Activated T-cell treated with anti-CD3 and anti-CD28 coated beads for 4 hours (primary cell): Measurements from ENCODE around the gene FANCC.

Experiments
- DNase-seq: peaks from one replicate; pipeline ENCODE4 v3.0.0-alpha.2; 2020

Gene FANCC

DNA sequence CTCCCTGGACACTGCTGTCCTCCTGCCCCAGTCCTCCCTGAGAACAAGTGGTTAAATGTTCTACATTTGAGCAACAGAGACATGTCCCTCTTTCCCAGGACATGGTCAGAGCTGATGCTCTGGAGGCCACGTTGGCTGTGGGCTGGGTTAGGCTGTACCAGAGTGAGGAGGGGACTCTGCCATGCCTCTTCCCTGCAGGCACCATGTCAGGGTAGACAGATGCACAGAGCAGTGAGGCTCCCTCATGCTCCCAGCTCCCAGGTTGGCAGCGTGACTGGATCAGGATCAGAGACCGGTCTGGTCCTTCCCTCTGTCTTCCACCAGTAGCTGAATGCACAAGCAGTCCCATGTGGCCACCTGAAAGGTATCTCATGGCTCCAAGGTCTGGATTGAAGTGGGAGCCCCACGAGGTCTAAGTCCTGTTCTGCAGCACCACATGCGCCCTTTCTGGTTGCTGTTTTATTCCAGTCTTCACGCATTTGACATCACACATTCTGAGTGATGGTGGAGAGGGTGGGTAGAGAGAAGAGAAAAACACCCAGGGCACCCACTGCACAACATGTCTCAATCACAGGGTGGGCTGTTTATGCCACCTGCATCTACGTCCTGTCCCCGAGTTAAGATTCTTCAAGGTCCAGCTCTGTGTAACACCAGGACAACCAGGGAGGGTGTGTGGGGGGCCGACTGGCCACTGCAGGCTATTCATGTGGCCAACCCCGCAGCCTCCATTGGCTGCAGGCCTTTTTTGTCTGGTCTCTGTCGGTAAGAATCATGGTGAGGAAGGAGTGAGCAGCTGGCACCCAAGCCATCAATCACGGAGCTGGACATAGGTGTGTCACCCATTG is 204.9 kb downstream of the FANCC start:
- no peak for DNase-seq

DNA sequence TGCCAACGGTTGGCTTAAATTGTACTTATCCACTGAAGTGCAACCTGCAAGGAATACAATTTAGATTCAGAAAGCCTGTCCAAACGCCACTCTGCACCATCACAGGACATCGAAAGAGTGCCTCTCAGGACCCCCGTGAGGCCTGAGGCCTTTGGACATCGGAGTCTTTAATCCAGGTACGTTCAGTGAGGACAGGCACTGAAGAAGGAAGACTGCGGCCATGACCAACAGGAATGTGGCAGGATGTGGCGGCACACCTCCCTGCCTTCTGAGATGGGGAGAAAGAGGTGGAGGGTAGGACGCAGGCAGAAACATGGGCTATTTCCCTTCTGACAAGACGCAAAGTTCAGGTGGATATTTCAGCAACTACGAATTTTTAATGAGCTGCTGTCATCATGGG is 205.8 kb downstream of the FANCC start:
- DNase-seq = no peak

DNA sequence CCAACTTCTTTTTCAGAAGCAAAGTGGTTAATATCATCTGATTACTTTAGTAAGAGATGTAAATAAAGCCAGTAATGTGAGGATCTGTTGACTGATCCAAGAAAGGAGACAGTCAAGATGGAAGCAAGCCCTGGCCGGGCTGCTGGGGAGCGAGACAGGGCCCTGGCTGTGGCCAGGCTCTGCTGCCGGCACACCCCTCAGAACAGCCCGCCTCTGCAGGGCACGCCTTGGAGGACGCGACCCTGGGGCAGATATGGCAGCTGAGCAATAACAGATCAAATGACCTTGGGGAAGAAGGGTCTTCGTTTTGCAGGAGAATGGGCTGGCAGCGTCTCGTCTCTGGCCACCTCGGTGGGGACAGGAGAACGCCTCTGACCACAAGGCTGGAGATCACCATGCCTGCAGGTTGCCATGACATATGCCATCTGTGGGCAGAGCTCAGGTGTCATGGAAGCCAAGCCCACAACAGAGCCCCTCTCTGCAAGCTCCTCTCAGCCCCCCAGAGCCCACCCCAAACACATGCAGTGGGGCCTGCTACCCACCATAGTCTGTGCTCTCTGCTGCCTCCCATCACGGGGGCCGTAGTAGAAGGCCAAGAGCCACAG is 206.5 kb downstream of the FANCC start:
- DNase-seq = no peak

DNA sequence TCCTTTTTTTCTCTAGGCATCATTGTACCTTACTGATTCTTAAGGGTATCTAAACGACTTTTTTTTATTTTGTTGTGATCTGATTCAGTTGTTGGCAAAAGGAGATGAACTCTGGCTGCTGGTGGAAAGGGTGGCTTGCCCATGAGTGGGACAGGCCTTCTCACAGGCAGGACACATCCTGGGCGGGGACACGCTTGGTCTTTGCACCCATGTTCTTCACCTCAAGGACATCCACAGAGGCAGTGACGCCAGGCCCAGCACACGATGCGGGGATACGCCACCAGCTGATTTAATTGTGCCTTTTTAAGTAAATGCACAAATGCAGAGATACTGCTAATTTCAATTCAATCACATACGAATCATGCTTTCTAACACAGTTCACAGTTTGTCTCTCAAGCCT is 208.1 kb downstream of the FANCC start:
- no peak for DNase-seq

DNA sequence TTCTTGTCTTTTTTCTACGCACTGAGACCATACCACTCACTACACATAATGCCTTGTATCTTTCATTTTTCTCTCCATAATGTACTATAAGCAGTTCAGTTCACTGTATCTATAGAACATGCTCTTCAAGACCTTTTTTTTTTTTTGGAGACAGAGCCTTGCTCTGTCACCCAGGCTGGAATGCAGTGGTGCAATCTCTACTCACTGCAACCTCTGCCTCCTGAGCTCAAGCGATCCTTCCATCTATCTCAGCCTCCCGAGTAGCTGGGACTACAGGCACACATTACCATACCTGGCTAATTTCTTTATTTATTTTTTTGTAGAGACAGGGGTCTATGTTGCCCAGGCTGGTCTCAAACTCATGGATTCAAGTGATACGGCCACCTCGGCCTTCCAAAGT is 208.7 kb downstream of the FANCC start:
- DNase-seq = no peak

DNA sequence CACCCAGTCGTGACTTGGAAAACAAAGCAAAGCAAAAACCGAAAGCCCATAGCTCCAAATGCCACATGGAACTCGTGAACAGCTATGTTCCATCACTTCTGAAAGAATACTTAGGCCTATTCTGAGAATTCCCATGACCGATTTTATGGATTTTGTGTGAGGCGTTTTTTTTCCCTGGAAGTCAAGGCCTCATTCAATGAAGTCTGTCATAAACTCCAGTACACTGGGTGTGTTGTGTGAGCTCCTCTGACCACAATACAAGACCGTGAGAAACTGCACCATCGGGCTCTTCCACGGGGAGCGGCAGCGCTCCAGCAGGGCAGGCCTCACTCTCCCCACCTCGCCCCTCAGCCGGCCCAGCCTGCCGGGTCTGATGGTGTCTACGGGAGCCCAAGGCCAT is 209.5 kb downstream of the FANCC start:
- DNase-seq = no peak

DNA sequence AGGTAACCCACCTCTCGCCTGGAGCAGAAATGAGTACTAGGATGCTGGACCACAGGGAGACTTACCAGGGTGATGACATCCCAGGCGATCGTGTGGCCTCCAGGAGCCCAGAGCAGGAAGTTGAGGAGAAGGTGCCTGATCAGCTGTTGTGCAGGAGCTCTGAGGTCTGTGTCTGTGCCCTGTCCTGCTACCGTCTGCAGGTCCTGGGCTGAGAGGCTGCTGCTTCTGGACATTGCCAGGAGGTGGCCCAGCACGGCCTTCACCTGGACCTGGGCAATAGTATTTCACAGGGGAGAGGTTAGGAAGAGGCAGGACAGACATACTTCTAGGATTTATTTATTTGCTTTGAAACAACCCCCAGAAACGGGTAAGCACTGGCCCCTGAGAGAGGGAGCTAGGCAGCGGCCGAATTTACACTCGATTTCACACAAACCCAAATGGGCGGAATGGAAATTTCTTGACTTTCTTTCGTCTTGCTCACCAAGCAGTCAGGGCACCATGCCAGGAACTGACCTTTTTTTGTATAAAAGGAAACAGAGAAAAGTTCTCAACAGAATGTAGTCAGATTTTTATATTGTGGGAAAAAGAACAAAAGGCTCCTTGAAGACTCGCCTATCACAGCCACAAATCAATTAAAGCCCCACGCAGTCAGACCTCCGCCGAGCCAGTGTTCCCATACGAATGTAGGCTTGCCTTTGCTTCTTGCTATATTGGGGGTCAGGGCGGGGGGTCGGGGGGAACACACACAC is 210.3 kb downstream of the FANCC start:
- no peak for DNase-seq

DNA sequence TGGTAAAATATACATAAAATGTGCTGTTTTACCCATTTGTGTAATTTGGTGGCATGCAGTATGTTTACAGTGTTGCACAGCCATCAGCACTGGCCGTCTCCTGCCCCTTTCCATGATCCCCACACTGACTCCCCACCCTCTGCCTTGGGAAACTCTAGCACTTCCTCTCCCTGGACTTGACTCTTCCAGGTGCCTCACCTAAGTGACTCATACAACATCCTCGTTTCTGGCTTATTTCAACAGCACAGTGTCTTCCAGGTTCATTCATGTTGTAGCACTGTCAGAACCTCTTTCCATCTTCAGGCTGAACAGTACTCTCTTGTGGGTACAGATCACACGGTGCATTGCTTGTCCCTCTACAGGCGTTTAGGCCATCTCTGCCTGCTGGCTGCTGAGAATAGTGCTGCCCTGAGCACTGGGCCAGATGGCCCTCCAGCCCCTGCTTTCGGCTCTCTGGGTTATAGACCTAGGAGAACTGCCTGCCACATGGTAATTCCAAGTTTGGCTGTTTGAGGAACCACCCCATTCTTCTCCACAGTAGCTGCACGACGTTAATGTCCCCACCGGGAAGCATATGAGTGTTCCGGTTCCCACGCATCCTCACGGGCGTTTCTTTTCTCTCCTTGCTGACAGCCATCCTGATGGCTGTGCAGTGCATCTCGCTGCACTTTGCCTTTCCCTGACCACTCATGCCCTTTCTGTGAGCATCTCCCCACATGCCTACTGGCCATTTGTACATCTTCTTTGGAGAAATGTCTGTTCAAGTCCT is 211.8 kb downstream of the FANCC start:
- DNase-seq = no peak

DNA sequence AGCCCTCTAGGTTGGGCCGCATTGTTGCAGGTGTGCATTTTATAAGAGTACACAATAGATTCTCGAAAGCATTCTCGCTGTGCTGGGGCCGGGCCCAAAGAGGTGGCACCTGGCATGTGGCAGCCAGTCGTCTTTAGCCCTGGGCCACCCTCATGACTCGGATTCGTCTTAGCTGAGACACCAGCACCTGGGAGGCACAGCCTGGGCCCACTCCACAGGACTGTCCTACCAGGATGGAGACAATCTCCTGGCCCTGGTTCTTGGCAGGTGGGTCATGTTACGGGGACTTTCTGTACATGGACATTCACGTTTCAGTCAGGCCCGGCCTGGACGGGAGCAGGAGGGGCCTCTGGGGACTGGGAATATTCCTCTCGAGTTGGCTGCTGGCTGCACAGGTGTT is 212.5 kb downstream of the FANCC start:
- DNase-seq = no peak

DNA sequence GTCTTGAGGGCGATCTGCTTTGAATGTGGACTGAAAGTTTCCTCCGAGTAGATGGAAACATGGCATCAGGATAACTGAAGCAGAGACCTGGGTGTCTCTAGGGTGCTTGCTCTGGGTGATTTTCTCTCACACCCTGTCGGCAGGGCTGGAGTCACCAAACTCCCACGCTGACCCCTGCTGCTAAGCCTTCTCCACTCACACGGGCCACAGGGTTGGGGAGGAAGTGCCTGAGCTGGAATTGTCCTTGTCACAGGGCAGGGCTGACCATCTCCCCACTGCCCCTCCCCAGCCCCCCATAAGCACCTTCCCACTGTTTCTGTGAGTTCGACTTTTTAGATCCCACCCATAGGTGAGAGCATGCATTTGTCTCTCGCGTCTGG is 212.9 kb downstream of the FANCC start:
- no peak for DNase-seq

DNA sequence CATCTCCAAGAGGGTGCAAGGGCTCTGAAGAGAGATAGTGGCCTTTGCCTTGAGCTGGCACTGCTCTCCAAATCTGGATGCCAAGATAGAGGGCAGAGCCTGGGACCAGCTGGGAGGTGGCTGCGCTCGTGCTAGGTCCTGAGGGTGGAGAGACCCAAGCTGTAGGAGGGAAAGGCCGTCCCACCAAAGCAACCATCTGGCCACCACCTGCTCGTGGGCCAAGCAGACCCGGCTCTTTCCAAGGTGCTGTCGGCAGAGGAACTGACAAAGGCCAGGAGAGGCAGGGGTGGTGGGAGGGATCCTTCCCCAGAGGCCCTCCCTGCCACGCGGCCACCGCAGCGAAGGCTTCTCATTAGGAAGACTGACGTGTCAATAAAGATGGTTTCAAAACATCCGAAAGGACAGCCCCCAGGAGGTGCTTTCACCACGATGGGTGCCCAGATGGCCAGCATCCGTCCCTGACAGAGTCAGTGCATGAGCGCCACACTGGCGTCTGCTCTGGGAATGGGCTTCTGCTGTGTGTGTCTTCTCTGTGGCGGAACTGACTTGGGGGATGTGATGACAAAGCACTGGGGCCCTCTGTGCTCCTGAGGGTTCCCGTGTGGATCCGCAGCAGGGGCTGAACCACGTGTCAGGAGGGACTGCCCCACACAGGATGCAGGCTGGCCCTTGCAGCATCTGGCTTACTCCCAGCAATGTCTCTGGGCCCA is 213.5 kb downstream of the FANCC start:
- DNase-seq = no peak

DNA sequence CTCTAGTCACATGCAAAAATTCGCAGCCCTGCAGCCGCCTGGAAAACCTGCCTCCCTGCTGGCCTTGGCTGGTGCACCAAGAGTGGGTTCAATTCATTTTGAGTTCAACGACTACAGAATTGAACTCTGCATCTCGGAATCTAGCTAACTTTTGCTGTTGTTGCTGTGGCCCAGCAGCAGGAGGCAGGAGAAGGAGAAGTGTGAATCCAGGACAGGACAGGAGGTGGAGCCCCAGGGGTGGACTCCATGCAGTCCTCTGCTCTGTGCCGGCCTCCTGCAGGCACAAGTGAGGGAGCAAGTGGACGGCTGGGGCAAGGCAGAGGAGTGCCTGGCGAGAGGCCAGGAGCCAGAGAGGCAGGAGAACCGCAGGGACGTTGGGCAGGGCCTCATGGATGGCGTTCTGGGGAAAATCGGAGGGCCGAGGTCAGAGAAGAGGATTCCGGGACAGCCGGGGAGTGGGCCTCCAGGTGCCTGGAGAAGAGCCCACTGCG is 214.2 kb downstream of the FANCC start:
- no peak for DNase-seq

DNA sequence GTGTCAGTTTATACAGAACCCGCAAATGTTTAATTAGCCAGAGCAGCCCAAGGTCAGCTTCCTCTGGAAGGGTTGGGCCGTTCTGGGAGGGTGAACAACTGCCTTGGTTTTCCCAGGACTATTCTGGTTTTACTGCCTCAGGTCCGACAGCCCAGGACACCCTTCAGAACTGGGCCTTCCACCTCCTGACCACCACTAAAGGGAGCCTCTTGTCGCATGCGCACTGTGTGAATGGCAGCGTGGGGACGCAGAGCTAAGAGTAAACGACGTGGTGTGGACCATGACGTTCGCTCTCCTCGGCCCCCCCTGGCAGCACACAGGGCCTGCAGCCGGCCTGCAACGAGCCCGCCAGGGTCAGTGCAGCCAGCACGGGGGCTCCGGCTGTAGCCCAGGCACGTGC is 214.9 kb downstream of the FANCC start:
- DNase-seq = no peak

DNA sequence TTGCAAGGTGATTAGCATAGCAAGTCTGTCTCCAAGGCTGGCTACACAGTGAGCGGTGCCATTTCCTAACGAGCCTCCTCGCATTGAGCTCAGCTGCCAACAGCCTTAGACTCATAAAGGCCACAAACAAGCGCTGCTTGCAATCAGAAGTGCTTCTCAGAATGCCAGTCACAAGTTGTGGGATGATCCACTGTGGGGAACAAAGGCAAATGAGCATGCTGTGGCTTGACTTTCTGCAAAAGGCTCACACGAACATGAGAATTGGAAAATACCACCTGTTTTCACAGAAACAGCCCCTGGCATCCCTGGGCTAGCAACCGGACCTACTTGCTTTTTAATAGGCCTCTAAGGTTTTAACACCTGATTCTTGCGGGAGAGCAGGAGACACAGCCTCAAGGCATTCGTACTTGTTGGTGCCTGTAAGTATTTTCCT is 215.5 kb downstream of the FANCC start:
- DNase-seq = no peak

DNA sequence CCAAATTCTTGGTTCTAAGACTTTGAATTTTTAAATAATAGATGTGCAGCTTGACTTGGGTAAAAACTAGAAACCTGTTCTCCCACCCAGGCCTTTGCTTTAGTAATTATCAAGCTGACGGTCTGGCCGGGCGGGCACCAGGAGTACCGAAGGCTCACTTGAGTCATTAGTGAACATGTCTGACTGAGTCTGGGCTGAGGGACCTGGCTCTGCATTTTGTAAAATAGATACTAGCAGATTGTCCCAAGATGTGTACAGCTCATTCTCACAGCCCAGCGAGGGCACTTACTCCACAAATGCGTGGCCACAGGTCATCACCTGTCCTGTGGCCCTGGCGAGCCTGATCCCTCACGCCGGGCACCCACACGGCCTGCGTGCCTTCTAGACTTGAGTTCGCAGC is 216.2 kb downstream of the FANCC start:
- no peak for DNase-seq

DNA sequence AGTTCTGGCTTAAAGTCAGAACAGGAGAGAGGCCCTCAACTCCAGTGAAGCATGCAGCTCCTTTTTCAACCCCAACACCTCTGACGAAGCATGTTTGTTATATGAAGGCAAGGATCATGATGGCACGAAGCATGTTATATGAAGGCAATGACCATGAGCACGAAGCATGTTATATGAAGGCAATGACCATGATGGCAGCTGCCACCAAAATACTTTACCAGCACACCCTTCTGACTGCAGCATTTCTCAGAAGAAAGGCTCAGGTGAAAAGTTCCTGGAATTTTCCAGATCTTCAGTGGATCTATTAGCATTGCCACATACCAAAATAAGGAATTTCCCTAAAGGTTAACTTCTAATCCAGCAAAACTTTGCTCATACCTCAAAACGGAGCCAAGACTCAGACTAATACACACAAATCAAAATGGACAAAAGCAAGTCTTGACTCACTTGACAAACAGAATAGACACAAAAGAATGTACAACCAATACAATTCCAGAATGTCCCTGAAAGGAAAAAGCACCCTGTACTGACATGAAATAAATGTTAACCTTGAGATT is 217.4 kb downstream of the FANCC start:
- no peak for DNase-seq

DNA sequence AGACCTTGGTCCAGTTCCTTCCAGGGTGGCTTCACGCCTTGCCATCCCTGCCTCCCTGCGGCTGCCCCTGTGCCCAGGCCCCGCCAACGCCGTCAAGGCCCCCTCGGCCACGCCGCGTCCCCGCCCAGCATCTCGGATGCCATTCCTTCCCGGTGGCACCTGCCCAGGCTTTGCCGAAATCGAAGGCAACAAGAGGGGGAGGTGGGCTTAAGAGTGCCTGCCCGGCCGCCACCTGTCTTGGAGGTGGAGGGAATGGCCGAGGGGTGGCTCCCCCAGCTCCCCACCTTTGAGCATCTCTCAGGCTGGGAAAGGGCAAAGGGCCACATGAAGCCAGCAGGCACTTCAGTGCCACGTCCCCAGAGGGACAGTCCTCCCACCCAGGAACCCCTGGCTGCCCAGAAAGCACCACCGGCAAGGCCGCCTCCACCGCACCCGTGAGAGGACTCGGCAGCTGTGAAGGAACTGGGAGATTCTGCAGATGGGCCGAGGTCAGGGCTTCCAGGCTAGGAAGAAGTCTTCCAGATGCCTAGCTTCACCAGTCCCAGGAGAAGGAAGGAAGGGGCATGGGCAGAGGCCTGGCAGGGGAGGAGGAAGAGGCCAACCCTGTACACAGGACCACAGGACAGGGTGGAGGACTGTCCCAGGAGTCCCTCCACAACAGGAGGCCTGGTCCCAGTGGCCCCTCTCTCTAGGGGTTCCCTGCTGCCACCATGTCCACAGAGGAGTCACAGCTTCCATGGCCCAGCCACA is 218.0 kb downstream of the FANCC start:
- no peak for DNase-seq

DNA sequence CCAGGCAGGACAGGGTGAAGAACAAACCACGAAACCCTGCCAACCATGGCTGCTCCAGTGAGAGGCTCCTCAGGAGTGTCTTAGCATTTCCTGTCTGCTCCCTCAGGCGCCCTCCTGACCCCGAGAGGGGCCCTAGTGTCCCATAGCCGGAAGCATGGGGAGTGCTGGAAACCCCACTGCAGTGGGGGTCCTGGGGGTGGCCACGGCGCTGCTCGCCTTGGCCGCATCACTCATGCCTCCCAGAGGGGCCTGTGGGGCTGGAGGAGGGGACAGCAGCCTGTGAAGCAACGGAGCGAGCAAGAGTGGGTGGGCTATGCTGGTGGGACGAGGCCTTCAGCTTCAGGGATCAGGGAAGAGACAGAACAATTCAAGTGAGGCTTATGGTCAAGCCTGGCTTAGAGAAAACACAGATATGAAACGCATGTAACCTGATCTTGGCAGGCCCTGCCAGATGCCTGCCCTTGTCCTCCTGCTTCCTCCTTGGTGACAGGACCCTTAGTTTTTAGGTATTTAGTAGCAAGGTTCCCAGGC is 219.1 kb downstream of the FANCC start:
- DNase-seq = no peak

DNA sequence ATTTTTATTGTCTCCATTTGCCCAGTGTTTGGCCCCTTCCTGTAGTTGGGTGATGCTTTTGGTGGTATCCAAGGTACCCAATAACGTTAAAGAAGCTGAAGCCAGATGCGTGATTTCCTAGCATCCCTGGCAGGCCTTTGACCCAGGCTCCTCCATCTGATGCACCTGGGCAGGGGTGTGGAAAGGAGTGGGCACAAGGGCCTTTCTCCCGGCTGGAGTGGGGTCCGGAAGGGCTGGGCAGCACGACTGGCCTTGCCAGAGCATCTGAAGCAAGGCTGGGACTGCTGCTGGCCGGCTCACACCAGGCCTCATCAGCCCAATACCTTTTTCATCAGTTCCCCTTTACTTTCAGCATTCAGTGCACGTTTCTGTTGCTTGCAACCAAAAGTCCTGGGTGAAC is 220.2 kb downstream of the FANCC start:
- no peak for DNase-seq

DNA sequence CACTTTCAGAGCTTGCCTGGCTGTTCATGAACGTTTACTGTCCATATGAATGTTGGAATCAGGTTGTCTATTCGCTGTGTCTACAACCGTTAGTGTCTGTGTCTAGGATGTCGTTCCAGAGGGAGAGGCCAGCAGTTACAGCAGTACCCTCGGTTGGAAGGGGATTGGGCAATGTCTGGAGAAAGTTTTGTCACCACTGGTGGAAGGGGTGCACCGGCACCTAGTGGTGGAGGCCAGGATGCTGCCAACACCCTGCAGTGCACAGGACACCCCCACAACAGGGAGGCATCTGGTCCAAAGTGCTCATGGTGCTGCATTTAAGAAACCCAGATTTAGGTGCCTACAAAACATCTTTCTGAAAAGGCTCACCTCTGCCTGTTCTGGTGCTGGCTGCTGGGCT is 220.7 kb downstream of the FANCC start:
- DNase-seq = no peak

DNA sequence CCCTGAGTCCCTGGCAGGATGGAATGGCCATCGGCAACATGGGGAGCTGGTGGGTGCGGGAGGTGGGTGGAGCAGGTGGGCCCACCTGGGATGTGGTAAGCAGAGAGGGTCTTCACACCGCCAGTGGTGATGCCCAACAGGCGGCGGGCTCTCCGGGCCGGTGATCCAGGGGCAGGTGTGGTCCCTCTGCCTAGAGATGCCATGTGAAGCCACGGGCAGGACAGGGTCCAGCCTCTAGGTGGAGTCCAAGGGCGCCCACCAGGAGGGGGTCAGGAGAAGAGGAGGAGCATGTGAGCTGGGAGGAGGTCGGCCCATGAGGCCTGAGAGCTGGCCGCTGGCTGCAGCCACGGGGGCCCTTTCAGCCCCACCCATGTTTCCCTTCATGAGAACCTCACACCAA is 221.1 kb downstream of the FANCC start:
- no peak for DNase-seq
